GM12878 (cell line): ENCODE data around the gene TAS2R39. TPM values are rescaled to one million over a fixed set of nuclear protein-coding genes. Genes with fewer than 3 reads are reported as not detected.

Experiments used
- ATAC-seq: fragments of 200-7000 bp; cut with Tn5 transposase; 3 replicates; pipeline ENCODE4 v1.9.1; 2020; ENCODE audit warnings: mild to moderate bottlenecking, moderate library complexity
- BruUV-seq: library from RNA; stranded (reverse); fragments of 400-500 nt; replicated peaks from 2 replicates; lab custom pipeline; 2021; lab: Mats Ljungman, UMichigan
- CTCF ChIA-PET: fragments of 300-600 bp; sonication (Branson Sonifier 250); formaldehyde crosslinking; extraction: SDS; loops from one replicate; lab custom pipeline; 2021; ENCODE audit warnings: inconsistent platforms; lab: Yijun Ruan, JAX
- POLR2A ChIA-PET: fragments of 350-600 bp; formaldehyde crosslinking; extraction: SDS; loops from one replicate; lab custom pipeline; 2021; ENCODE audit warnings: inconsistent platforms; lab: Charles Lee
- RAD21 ChIA-PET: fragments of 300-600 bp; sonication (Branson Sonifier 250); formaldehyde crosslinking; loops from one replicate; lab custom pipeline; 2023; ENCODE audit warnings: antibody characterized with exemption; ENCODE audit not compliant: unreplicated experiment; lab: Charles Lee
- SMC1A ChIA-PET: fragments of 300-600 bp; sonication (Branson Sonifier 250); formaldehyde crosslinking; loops from one replicate; lab custom pipeline; 2023; ENCODE audit not compliant: unreplicated experiment, uncharacterized antibody; lab: Charles Lee
- DNase-seq: peaks from one replicate; pipeline ENCODE4 v3.0.0-alpha.2; 2011; ENCODE audit warnings: low read depth, low spot score
- FAIRE-seq: peaks from 3 replicates; lab custom pipeline; 2011; peaks lifted over from hg19 to GRCh38; lab: Jason Lieb, UNC
- H2AFZ ChIP-seq: 2 replicates; pipeline ENCODE4 v1.6.0; 2011; ENCODE audit warnings: low read depth, low read length, control low read depth; ENCODE audit not compliant: control insufficient read depth
- H3K27ac ChIP-seq: 2 replicates; pipeline ENCODE4 v1.5.1; 2011; ENCODE audit warnings: control low read depth; ENCODE audit not compliant: control insufficient read depth, insufficient read depth
- H3K27me3 ChIP-seq, 2 experiments: replicated peaks in 1 of 2; 2 replicates each; pipeline versions ENCODE4 v1.6.0 to v1.6.1; 2011; ENCODE audit warnings: low read length in 1 of 2; ENCODE audit not compliant: control insufficient read depth in 2 of 2, insufficient read depth in 2 of 2
- H3K36me3 ChIP-seq, 2 experiments: 2 replicates each; pipeline ENCODE4 v1.5.1; 2011; ENCODE audit warnings: low read length in 1 of 2; ENCODE audit not compliant: control insufficient read depth in 2 of 2, insufficient read depth in 2 of 2
- H3K4me1 ChIP-seq: 2 replicates; pipeline ENCODE4 v1.6.1; 2011; ENCODE audit warnings: mild to moderate bottlenecking, low read length, moderate library complexity, mixed read lengths; ENCODE audit not compliant: control insufficient read depth, insufficient read depth
- H3K4me2 ChIP-seq: 2 replicates; pipeline ENCODE4 v1.6.0; 2011; ENCODE audit warnings: control low read depth; ENCODE audit not compliant: control insufficient read depth, insufficient read depth
- H3K4me3 ChIP-seq: fragments of 200-600 bp; sonication (generic); 2 replicates; pipeline ENCODE4 v1.5.1; 2016
- H3K79me2 ChIP-seq: 2 replicates; pipeline ENCODE4 v1.6.0; 2011; ENCODE audit warnings: low read length; ENCODE audit not compliant: control insufficient read depth, insufficient read depth
- H3K9ac ChIP-seq: 2 replicates; pipeline ENCODE4 v1.8.0; 2011; ENCODE audit warnings: low read length, control low read depth, mixed read lengths; ENCODE audit not compliant: control insufficient read depth, insufficient read depth
- H3K9me3 ChIP-seq: replicated peaks from 3 replicates; pipeline ENCODE4 v1.5.1; 2011; ENCODE audit warnings: mild to moderate bottlenecking, low read length; ENCODE audit not compliant: control insufficient read depth, insufficient read depth
- H4K20me1 ChIP-seq: 2 replicates; pipeline ENCODE4 v1.6.0; 2011; ENCODE audit not compliant: control insufficient read depth, insufficient read depth
- CBX3 ChIP-seq: fragments of 200-600 bp; sonication (generic); IDR thresholded peaks from 2 replicates; pipeline ENCODE4 v1.6.1; 2016; ENCODE audit warnings: low read depth, borderline replicate concordance
- EP300 ChIP-seq, 2 experiments: fragments of 150-350 bp in 1 of 2; IDR thresholded peaks; 2 replicates each; pipeline ENCODE4 v1.6.1; 2011 to 2012; ENCODE audit warnings: low read depth in 2 of 2, low read length in 2 of 2, borderline replicate concordance in 1 of 2, improper control_type of control experiment in 1 of 2, inconsistent platforms in 1 of 2; ENCODE audit not compliant: control insufficient read depth in 1 of 2
- HDGF ChIP-seq: fragments of 450-650 bp; IDR thresholded peaks from 2 replicates; pipeline ENCODE4 v1.6.1; 2016; ENCODE audit warnings: antibody characterized with exemption
- MEF2A ChIP-seq: IDR thresholded peaks from 2 replicates; pipeline ENCODE4 v1.6.1; 2011; ENCODE audit warnings: low read depth, mild to moderate bottlenecking, low read length, moderate library complexity; ENCODE audit not compliant: insufficient read depth
- MYB ChIP-seq: fragments of 150-350 bp; IDR thresholded peaks from 2 replicates; pipeline ENCODE4 v1.6.1; 2014; ENCODE audit warnings: mild to moderate bottlenecking, low read depth, low read length, borderline replicate concordance
- NR2F1 ChIP-seq: fragments of 450-650 bp; conservative IDR thresholded peaks from 2 replicates; pipeline ENCODE4 v1.6.1; 2017; ENCODE audit warnings: mild to moderate bottlenecking
- SKIL ChIP-seq: fragments of 450-650 bp; IDR thresholded peaks from 2 replicates; pipeline ENCODE4 v1.6.1; 2017; ENCODE audit warnings: mild to moderate bottlenecking, low read depth, inconsistent platforms; ENCODE audit not compliant: poor library complexity, severe bottlenecking
- ZNF592 ChIP-seq: fragments of 450-650 bp; IDR thresholded peaks from 2 replicates; pipeline ENCODE4 v1.6.1; 2017; ENCODE audit warnings: mild to moderate bottlenecking, moderate library complexity
- in situ Hi-C: fragments of 300-500 bp; cut with MboI; formaldehyde crosslinking; loops from 9 replicates; pipeline ENCODE4 v1.14.3; 2018; ENCODE audit warnings: mixed read lengths
- intact Hi-C: fragments of 100-400 bp; cut with micrococcal nuclease; formaldehyde crosslinking; loops from one replicate; pipeline ENCODE4 v1.14.2; 2022; ENCODE audit not compliant: unreplicated experiment
- polyA plus RNA-seq, 11 experiments: library from polyadenylated mRNA; depleted of rRNA in 4 of 11; unstranded in 6 of 11; stranded (reverse) in 5 of 11; fragments of >200 nt; fragmentation: Nextera tagmentation in 4 of 11; fragmentation: Illumina TruSeq in 1 of 11; extraction: Ambion mirVana in 4 of 11; extraction: Trizol in 1 of 11; gene quantifications; 1 replicate in 1 of 11; 2 replicates in 10 of 11; pipeline versions ENCODE4 v1.2.1 to v1.2.3, GENCODE V29; 2011 to 2016; ENCODE audit warnings: inconsistent platforms in 2 of 11, missing spikeins in 2 of 11, low read depth in 1 of 11
- total RNA-seq, 4 experiments: library from RNA; depleted of rRNA in 3 of 4; stranded (reverse); fragments of >200 nt in 3 of 4; fragmentation: Illumina TruSeq in 1 of 4; extraction: Trizol in 1 of 4; gene quantifications; 2 replicates each; pipeline versions ENCODE4 v1.2.1 to v1.2.3, GENCODE V29; 2013 to 2021
- TF ChIP-seq, protein P1 (sequence below): fragments of 450-650 bp; IDR thresholded peaks from 2 replicates; pipeline ENCODE4 v1.6.1; 2017; ENCODE audit warnings: borderline replicate concordance
- TF ChIP-seq, protein P2 (sequence below): fragments of 450-650 bp; IDR thresholded peaks from 2 replicates; pipeline ENCODE4 v1.6.1; 2016; ENCODE audit warnings: mild to moderate bottlenecking

TAS2R39 gene
- total and polyA plus RNA-seq, 10 of the 15 experiments (the other 5 are each of a cell fraction or from before 2014, with no cell fraction given), result not detected

GRCh38 chr7:143183024-143183423 is at the start of gene TAS2R39 (continued):
- TF ChIP-seq SKIL, result no peak

DNA sequence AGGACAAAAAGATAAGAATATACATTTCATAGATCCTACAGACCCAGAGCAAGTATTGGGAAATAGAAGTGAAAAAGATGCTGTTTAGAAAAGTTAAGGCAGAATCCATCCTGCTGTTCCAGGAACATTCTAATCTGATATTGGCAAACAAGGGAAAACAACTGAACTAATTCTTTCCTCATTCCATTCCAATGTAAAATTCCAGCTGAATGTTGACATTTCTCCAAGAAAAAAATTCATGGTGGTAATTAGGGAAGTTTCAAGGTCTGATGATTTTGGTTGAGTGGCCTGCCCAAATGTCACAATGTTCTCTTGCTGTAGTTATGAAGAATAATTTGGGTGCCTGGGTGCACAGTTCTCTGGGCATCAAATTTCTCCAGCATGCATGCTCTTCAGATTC is 36.1 kb upstream of the TAS2R39 start:
- in situ Hi-C loops (no loop called here), intact Hi-C loops (loop anchor here (5.0 kb wide), 1 partner anchor 50 kb away; no protein-coding TSS in a partner anchor)
- ChIA-PET CTCF (no interaction called here), POLR2A (no interaction called here), SMC1A (no interaction called here), RAD21 (no interaction called here)
- Histone ChIP-seq H3K4me2 (no peak overlapping the region), H3K4me3 (no peak overlapping the region), H3K79me2 (no peaks in the 10 kb centered on the region), H3K36me3 (no peaks in the 10 kb centered on the region), H3K9me3 (no peaks in the 10 kb centered on the region), H3K4me1 (no peaks in the 10 kb centered on the region), H4K20me1 (no peaks in the 10 kb centered on the region), H3K27me3 (no peaks in the 10 kb centered on the region), H3K9ac (no peak overlapping the region), H3K27ac (no peak overlapping the region), H2AFZ (no peak overlapping the region)
- no peak for FAIRE-seq
- no peak for ATAC-seq
- no peak for DNase-seq
- BruUV-seq, result no TSS peak
- TF ChIP-seq NR2F1 (no peak), EP300 (IDR thresholded peaks at IDR 0.05; ENCODE audit: borderline replicate concordance in 1 of 2, control insufficient read depth in 1 of 2, low read depth in 2 of 2, low read length in 2 of 2) (no peak), CBX3 (no peak), ZNF592 (no peak), HDGF (no peak), MEF2A (no peak), MYB (no peak)
- TF ChIP-seq, protein P1, sequence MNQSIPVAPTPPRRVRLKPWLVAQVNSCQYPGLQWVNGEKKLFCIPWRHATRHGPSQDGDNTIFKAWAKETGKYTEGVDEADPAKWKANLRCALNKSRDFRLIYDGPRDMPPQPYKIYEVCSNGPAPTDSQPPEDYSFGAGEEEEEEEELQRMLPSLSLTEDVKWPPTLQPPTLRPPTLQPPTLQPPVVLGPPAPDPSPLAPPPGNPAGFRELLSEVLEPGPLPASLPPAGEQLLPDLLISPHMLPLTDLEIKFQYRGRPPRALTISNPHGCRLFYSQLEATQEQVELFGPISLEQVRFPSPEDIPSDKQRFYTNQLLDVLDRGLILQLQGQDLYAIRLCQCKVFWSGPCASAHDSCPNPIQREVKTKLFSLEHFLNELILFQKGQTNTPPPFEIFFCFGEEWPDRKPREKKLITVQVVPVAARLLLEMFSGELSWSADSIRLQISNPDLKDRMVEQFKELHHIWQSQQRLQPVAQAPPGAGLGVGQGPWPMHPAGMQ, result no peak
- TF ChIP-seq, protein P2, sequence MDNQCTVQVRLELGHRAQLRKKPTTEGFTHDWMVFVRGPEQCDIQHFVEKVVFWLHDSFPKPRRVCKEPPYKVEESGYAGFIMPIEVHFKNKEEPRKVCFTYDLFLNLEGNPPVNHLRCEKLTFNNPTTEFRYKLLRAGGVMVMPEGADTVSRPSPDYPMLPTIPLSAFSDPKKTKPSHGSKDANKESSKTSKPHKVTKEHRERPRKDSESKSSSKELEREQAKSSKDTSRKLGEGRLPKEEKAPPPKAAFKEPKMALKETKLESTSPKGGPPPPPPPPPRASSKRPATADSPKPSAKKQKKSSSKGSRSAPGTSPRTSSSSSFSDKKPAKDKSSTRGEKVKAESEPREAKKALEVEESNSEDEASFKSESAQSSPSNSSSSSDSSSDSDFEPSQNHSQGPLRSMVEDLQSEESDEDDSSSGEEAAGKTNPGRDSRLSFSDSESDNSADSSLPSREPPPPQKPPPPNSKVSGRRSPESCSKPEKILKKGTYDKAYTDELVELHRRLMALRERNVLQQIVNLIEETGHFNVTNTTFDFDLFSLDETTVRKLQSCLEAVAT, result no peak
